T1000 (cell line): Measurements from ENCODE around the gene DLGAP4.

ENCODE experiments used
- DNase-seq: peaks from one replicate; lab custom pipeline; 2025; ENCODE audit warnings: mixed read lengths; lab: John Stamatoyannopoulos, UW

Gene DLGAP4

DNA sequence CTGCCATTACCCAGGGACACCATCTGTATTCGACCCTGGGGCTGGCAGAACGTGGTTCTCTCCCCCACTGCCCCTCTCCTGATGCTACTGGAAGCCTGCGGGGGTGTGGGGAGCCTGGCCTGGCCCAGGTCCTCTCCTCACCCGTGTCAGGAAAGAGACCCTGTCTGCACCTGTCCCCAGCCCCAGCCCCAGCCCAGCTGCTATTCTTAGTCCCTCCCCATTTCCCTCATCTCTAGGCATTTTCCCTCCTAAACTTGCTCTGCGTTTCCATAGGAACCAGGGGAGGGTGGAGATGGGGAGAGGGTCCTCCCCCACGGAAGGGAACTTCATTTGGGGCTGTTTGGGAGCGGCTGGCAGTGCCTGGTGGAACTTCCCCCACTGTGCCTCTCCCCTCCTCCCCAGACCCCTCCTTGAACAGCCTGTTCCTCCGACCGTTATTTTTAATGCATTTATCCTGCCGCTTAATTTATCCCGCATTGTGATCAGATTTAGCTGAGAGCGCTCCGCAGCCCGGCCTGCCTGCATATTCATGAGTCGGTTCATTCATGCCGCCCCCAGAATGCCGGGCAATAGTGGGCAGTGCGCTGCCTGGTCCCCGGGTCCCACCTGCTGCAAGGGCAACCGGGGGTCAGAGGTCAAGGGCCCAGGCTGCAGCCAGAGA, 31.8 kb upstream of the DLGAP4 start:
- DNase-seq, result no peak

GRCh38 chr20:36275011-36275410, 31.1 kb upstream of the DLGAP4 start:
- no peak for DNase-seq

GRCh38 chr20:36275441-36276189, 30.5 kb upstream of the DLGAP4 start:
- no peak for DNase-seq

- DNase-seq, result no peak
Observed at GRCh38 chr20:36277546-36277945, 28.6 kb upstream of the DLGAP4 start.

DNA sequence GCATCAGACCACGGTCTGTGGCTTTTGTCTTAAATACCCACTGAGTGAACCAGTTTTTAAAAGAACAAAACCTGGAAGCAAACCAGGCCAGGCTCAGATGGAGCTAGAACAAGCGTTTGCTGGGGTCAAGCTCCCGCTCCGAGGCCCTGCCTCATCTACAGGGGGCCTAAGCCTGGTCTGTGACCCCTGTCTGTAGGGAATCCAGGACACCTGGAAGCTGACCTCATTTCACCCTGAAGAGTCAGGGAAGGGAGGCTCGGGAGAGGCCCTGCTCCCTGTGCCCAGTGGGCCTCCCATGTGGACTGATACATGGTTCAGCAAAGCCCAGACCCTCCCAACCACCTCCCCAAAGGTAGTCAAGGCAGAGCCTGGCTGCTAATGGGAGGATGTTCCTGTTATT, 26.8 kb upstream of the DLGAP4 start:
- no peak for DNase-seq

GRCh38 chr20:36279776-36280175, 26.4 kb upstream of the DLGAP4 start:
- DNase-seq, result no peak

- DNase-seq, result no peak
Observed at GRCh38 chr20:36281785-36282380, 24.3 kb upstream of the DLGAP4 start.

- no peak for DNase-seq
Observed at GRCh38 chr20:36284751-36285150, 21.4 kb upstream of the DLGAP4 start.

DNA sequence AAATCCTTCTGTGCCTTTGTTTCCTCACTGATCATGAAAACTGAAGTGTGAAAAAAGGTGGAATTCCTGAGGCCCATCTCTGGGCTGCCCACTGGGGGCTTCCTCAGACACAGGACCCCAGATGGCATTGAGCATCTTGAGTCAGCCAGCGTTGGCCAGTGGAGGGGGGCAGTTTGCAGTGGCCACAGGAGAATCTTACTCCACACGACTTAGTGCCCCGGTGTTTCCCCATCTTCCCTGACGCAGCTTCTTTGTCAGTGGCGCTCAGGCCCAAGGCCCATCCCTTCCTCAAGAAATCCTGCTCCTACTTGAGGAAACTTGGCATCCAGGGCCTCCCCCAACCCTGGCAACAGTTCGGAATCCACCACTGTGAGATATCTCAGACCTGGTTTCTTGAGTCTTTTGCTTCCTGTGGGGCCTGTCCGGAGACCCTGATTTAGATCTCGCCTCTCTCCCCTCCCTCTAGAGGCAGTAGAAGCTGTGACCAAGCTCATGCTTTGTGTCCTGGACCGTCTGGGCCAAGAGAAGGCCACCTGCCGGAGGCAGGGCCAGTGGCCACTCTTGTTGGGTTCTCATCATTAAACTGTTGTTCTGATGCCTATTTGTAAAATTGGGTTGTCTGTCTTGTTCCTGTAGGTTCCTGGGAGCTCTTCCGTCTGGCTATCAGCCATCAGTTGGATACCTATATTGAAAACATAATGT, 20.2 kb upstream of the DLGAP4 start:
- no peak for DNase-seq

DNA sequence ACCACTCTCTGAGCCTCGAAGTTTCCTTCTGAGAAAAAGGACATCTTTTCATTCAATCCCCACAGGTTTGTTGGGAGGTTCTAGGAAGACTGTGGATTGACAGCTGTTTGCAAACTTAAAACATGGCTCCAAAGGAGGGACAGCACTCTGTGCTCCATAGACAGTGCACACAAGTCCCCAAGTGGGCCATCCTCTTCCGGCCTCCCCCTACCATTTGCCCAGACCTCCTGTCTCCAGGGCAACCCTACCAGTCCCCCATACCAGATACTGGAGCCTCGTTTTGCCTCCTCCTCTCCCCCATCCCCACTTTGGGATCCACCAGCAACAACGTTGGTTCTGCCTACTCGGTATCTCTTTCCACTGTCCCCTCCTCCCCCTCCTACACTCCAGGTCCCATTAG, 8.5 kb upstream of the DLGAP4 start:
- no peak for DNase-seq

DNA sequence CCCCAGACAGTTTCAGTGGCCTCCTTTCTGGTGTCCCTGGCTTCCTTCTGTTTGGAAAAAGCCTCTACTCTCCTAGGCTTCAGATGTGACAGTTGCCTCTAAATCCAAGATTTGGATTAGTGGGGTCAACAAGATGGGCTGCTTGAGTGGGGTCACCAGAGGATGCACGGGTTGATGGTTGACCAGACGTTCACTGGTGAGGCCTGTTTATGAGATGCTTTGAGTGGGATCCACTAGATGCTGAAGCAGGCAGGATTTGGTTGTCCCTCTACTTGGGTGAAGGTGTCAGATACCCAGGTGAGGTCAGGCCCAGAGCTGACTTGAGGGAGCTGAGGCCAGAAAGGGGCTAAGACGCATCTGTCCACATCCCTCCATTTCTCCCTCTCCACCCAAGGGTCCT, 8.1 kb upstream of the DLGAP4 start:
- DNase-seq, result no peak

- no peak for DNase-seq
Observed at GRCh38 chr20:36298795-36299339, 7.3 kb upstream of the DLGAP4 start.

DNA sequence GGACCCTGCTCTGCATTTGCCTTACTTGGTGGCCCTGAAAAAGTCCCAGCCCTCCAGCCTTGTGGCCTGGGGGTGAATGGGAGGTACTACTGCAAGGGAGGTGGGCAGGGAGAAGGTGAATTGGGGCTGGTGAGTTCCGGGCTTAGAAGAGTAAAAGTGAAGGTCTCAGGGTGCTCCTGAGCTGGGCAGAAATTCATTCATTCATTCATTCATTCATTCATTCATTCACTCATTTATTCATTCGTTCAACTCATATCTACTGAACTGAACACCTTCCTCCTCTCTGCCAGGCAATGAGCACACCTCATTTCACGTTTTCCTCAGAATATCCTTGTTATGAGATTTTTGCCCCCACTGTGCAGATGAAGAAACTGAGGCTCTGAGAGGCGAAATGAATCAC, 6.7 kb upstream of the DLGAP4 start:
- DNase-seq, result no peak

DNA sequence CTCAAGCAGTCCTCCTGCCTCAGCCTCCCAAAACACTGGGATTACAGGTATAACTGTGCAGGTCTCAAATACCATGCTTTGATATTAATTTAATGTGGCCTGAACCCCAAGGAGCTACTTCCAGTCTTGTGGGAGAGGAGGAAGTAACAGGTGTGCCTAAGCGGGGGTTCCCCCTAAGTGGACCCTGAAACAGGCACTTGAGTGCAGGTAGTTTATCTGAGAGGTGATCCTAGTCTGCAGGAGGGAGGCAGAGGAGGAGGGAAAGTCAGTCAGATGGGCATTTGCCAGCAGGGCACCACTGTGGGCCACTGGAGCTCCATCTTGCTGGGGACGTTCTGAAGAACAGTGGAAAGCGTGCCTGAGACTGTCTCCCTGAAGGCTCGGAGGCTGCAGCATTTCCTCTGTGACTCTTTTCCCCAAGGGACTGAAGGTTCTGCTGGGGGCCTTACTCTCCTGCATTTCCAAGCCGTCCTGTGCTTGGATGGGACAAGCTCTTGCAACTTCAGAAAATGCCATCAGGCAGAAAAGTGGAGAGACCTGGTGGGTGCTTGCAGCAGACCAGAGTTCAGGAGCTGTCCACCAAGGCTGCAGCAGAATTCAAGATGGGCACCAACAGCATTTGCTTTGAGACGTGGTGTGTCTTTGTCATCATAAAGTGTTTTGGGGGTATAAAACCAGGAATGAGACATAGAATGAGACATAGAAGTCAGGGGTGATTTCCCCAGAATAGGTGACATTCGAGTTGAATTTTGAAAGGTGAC, 4.6 kb upstream of the DLGAP4 start:
- no peak for DNase-seq

GRCh38 chr20:36303020-36303595, 3.0 kb upstream of the DLGAP4 start:
- DNase-seq, result no peak

GRCh38 chr20:36303831-36304230, 2.3 kb upstream of the DLGAP4 start:
- no peak for DNase-seq

GRCh38 chr20:36304786-36305495, 1.2 kb upstream of the DLGAP4 start:
- DNase-seq, result no peak

- DNase-seq, result no peak
Observed at GRCh38 chr20:36306553-36307411, 643 bp downstream of the DLGAP4 start.

- no peak for DNase-seq
Observed at GRCh38 chr20:36307412-36308325, 1.5 kb downstream of the DLGAP4 start.
